ENCODE data around the gene ANKRD23.

Gene ANKRD23

GRCh38 chr2:96881349-96882195, 37.8 kb upstream of the ANKRD23 start:
- TF ChIP-seq GATA3 (IDR thresholded peaks at IDR 0.05; ENCODE audit: low read depth, low read length) (no peak), GATA2 (IDR thresholded peaks at IDR 0.05; ENCODE audit: low read depth, low read length) (no peak)

GRCh38 chr2:96880891-96881273, 37.1 kb upstream of the ANKRD23 start:
- TF ChIP-seq GATA2 (IDR thresholded peaks at IDR 0.05; ENCODE audit: low read depth, low read length) (no peak), GATA3 (IDR thresholded peaks at IDR 0.05; ENCODE audit: low read depth, low read length) (no peak)

- TF ChIP-seq GATA2 (IDR thresholded peaks at IDR 0.05; ENCODE audit: low read depth, low read length), result no peak
- TF ChIP-seq GATA3 (IDR thresholded peaks at IDR 0.05; ENCODE audit: low read depth, low read length), result no peak
Observed at GRCh38 chr2:96879545-96880040, 35.8 kb upstream of the ANKRD23 start.

- TF ChIP-seq GATA2 (IDR thresholded peaks at IDR 0.05; ENCODE audit: low read depth, low read length) (no peak), GATA3 (IDR thresholded peaks at IDR 0.05; ENCODE audit: low read depth, low read length) (no peak)
Observed at GRCh38 chr2:96878796-96879544, 35.1 kb upstream of the ANKRD23 start.

GRCh38 chr2:96878171-96878570, 34.4 kb upstream of the ANKRD23 start:
- TF ChIP-seq GATA2 (IDR thresholded peaks at IDR 0.05; ENCODE audit: low read depth, low read length) (no peak), GATA3 (IDR thresholded peaks at IDR 0.05; ENCODE audit: low read depth, low read length) (no peak)

GRCh38 chr2:96877631-96878092, 33.8 kb upstream of the ANKRD23 start:
- TF ChIP-seq GATA3 (IDR thresholded peaks at IDR 0.05; ENCODE audit: low read depth, low read length), result no peak
- no peak for TF ChIP-seq GATA2 (IDR thresholded peaks at IDR 0.05; ENCODE audit: low read depth, low read length)

GRCh38 chr2:96877042-96877451, 33.2 kb upstream of the ANKRD23 start:
- no peak for TF ChIP-seq GATA2 (IDR thresholded peaks at IDR 0.05; ENCODE audit: low read depth, low read length)
- TF ChIP-seq GATA3 (IDR thresholded peaks at IDR 0.05; ENCODE audit: low read depth, low read length), result no peak

GRCh38 chr2:96876269-96877041, 32.6 kb upstream of the ANKRD23 start:
- TF ChIP-seq GATA3 (IDR thresholded peaks at IDR 0.05; ENCODE audit: low read depth, low read length) (no peak), GATA2 (IDR thresholded peaks at IDR 0.05; ENCODE audit: low read depth, low read length) (no peak)

GRCh38 chr2:96875498-96876268, 31.9 kb upstream of the ANKRD23 start:
- TF ChIP-seq GATA3 (IDR thresholded peaks at IDR 0.05; ENCODE audit: low read depth, low read length) (no peak), GATA2 (IDR thresholded peaks at IDR 0.05; ENCODE audit: low read depth, low read length) (peak; percentile 85)

- TF ChIP-seq GATA2 (IDR thresholded peaks at IDR 0.05; ENCODE audit: low read depth, low read length), result no peak
- no peak for TF ChIP-seq GATA3 (IDR thresholded peaks at IDR 0.05; ENCODE audit: low read depth, low read length)
Observed at GRCh38 chr2:96874198-96874831, 30.5 kb upstream of the ANKRD23 start.

GRCh38 chr2:96873651-96874096, 29.9 kb upstream of the ANKRD23 start:
- no peak for TF ChIP-seq GATA2 (IDR thresholded peaks at IDR 0.05; ENCODE audit: low read depth, low read length)
- no peak for TF ChIP-seq GATA3 (IDR thresholded peaks at IDR 0.05; ENCODE audit: low read depth, low read length)

- TF ChIP-seq GATA2 (IDR thresholded peaks at IDR 0.05; ENCODE audit: low read depth, low read length) (no peak), GATA3 (IDR thresholded peaks at IDR 0.05; ENCODE audit: low read depth, low read length) (no peak)
Observed at GRCh38 chr2:96872591-96873349, 28.9 kb upstream of the ANKRD23 start.
